GM19193 (cell line): ENCODE data around the gene ANAPC16.

Experiments used
- POLR2A ChIP-seq: IDR thresholded peaks from 4 replicates; pipeline ENCODE4 v1.6.1; 2011; ENCODE audit not compliant: insufficient read depth, insufficient read length; ENCODE audit errors: extremely low read depth

Gene ANAPC16

GRCh38 chr10:72200883-72201282 lies 14.9 kb upstream of the ANAPC16 start:
- TF ChIP-seq POLR2A = no peak

GRCh38 chr10:72201293-72201692 lies 14.5 kb upstream of the ANAPC16 start:
- no peak for TF ChIP-seq POLR2A

- TF ChIP-seq POLR2A = no peak
Measured at GRCh38 chr10:72204296-72204695, 11.5 kb upstream of the ANAPC16 start.

- no peak for TF ChIP-seq POLR2A
Measured at GRCh38 chr10:72204724-72205123, 11.1 kb upstream of the ANAPC16 start.

- TF ChIP-seq POLR2A = no peak
Measured at GRCh38 chr10:72206511-72207229, 9.1 kb upstream of the ANAPC16 start.

GRCh38 chr10:72218325-72218724 lies 2.5 kb downstream of the ANAPC16 start:
- no peak for TF ChIP-seq POLR2A

GRCh38 chr10:72218726-72219125 lies 2.9 kb downstream of the ANAPC16 start:
- TF ChIP-seq POLR2A = no peak

- TF ChIP-seq POLR2A = no peak
Measured at GRCh38 chr10:72219235-72219814, 3.5 kb downstream of the ANAPC16 start.

GRCh38 chr10:72220637-72221036 lies 4.8 kb downstream of the ANAPC16 start:
- no peak for TF ChIP-seq POLR2A

GRCh38 chr10:72221278-72221677 lies 5.5 kb downstream of the ANAPC16 start:
- TF ChIP-seq POLR2A = no peak

- TF ChIP-seq POLR2A = no peak
Measured at GRCh38 chr10:72223743-72224101, 7.9 kb downstream of the ANAPC16 start.

- no peak for TF ChIP-seq POLR2A
Measured at GRCh38 chr10:72226418-72227027, 10.7 kb downstream of the ANAPC16 start.

GRCh38 chr10:72227826-72228225 lies 12.0 kb downstream of the ANAPC16 start:
- no peak for TF ChIP-seq POLR2A

GRCh38 chr10:72228318-72228751 lies 12.5 kb downstream of the ANAPC16 start:
- TF ChIP-seq POLR2A = no peak

GRCh38 chr10:72229261-72230251 lies 13.7 kb downstream of the ANAPC16 start:
- TF ChIP-seq POLR2A = no peak
